Adrenal gland (tissue), 5 donors: ENCODE data around the gene RIMBP3C.
"Not testable (repeated sequence)": the region's sequence is repeated elsewhere in the genome, so short reads cannot be mapped to it uniquely, and the experiment has no call there.

Experiments
- CTCF ChIP-seq, 6 experiments: fragments of 450-650 bp in 4 of 6; fragments of 200-600 bp in 2 of 6; sonication (generic) in 1 of 6; IDR thresholded peaks; 1 replicate in 5 of 6; 2 replicates in 1 of 6; pipeline versions ENCODE4 v1.5.1 to v1.8.0; 2016 to 2021; ENCODE audit warnings: antibody characterized with exemption in 6 of 6, mild to moderate bottlenecking in 2 of 6, moderate library complexity in 1 of 6
- POLR2A ChIP-seq, 2 donors: fragments of 450-650 bp; IDR thresholded peaks; one replicate each; pipeline ENCODE4 v1.6.1; 2017; ENCODE audit warnings: antibody characterized with exemption in 2 of 2, mild to moderate bottlenecking in 2 of 2, moderate library complexity in 1 of 2
- donor health status: DM: no; HTN: no; CAD: no.

DNA sequence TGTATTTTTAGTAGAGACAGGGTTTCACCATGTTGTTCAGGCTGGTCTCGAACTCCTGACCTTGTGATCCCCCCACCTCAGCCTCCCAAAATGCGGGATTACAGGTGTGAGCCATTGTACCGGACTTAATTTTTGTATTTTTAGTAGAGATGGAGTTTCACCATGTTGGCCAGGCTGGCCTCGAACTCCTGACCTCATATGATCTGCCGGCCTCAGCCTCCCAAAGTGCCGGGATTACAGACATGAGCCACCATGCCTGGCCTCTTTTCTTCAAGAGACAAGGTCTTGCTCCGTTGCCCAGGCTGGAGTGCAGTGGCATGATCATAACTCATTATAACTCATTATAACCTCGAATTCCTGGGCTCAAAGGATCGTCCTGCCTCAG, 29.4 kb upstream of the RIMBP3C start:
- TF ChIP-seq POLR2A, CTCF (IDR thresholded peaks at IDR 0.05): not testable (repeated sequence)
